ENCODE results near the gene SCML2. TPM values are rescaled to one million over a fixed set of nuclear protein-coding genes. Genes with fewer than 3 reads are reported as not detected.

The SCML2 gene
- total and polyA plus RNA-seq, 2 of the 8 experiments (the other 6 are each of a cell fraction or from before 2014, with no cell fraction given), result 14.6 to 18.9 TPM

- H3K4me3 ChIP-seq (ENCODE audit: extremely low read depth in 1 of 4, insufficient read depth in 2 of 4, low read depth in 3 of 4, low read length in 4 of 4), result no peak overlapping the region
- H4K20me1 ChIP-seq (replicated peaks in 1 of 2; ENCODE audit: control insufficient read depth in 1 of 2, insufficient read depth in 2 of 2, low read length in 2 of 2), result no peaks in the 10 kb centered on the region
- no peak overlapping the region for H2BK20ac ChIP-seq (ENCODE audit: low read length)
- no peak overlapping the region for H2BK5ac ChIP-seq (ENCODE audit: low read depth, low read length)
- no peak overlapping the region for H3K56ac ChIP-seq (replicated peaks; ENCODE audit: insufficient read length, low read depth, low read length)
- no peak for DNase-seq (ENCODE audit: low read depth in 1 of 2, low spot score in 2 of 2)
- no peaks in the 10 kb centered on the region for H3K36me3 ChIP-seq (ENCODE audit: control insufficient read depth in 2 of 4, insufficient read depth in 4 of 4, low read length in 3 of 4)
- H3K18ac ChIP-seq (ENCODE audit: extremely low read depth, low read length), result no peak overlapping the region
- H2AK5ac ChIP-seq (ENCODE audit: low read depth, low read length), result no peak overlapping the region
- H3K9me3 ChIP-seq (ENCODE audit: insufficient read depth in 2 of 2, low read depth in 1 of 2, low read length in 1 of 2), result no peaks in the 10 kb centered on the region
- H3K23ac ChIP-seq (ENCODE audit: insufficient read length), result no peak overlapping the region
- no peak overlapping the region for H4K91ac ChIP-seq (replicated peaks; ENCODE audit: insufficient read length, low read length)
- H3K14ac ChIP-seq (ENCODE audit: insufficient read length), result no peak overlapping the region
- H4K5ac ChIP-seq (ENCODE audit: insufficient read length, low read depth, low read length), result no peak overlapping the region
- no peaks in the 10 kb centered on the region for H3K4me1 ChIP-seq (replicated peaks in 1 of 4; ENCODE audit: control insufficient read depth in 3 of 4, insufficient read depth in 4 of 4, low read length in 3 of 4)
- H2BK12ac ChIP-seq (ENCODE audit: low read depth, low read length), result no peak overlapping the region
- no peak overlapping the region for H2BK15ac ChIP-seq (ENCODE audit: low read length)
- no peak overlapping the region for H2AFZ ChIP-seq (ENCODE audit: low read length)
- H3K79me1 ChIP-seq (ENCODE audit: low read depth, low read length), result peaks cover 2% of the 10 kb centered on the region; the same call in 1 of the 2 replicates
- H3K4ac ChIP-seq (replicated peaks; ENCODE audit: insufficient read length, low read depth, low read length), result no peak overlapping the region
- ChIA-PET CTCF (ENCODE audit: partially characterized antibody) (interaction anchor here (1.0 to 1.6 kb wide), 5 partner anchors 11 to 68 kb away, joined by 3 to 4 read pairs (median 3); no protein-coding TSS in a partner anchor), POLR2A (ENCODE audit: partially characterized antibody) (no interaction called here)
- no peak for FAIRE-seq
- no peak overlapping the region for H3K27ac ChIP-seq (ENCODE audit: low read depth, low read length)
- no peak overlapping the region for H4K8ac ChIP-seq (ENCODE audit: extremely low read depth, insufficient read depth, low read length)
- H3K79me2 ChIP-seq (ENCODE audit: control insufficient read depth in 1 of 2, insufficient read depth in 2 of 2, low read length in 2 of 2), result peaks cover 0 to 2% of the 10 kb centered on the region in 2 experiments; a peak in 1 of 4 replicates
- H2BK120ac ChIP-seq (replicated peaks; ENCODE audit: low read depth, low read length), result no peak overlapping the region
- no peaks in the 10 kb centered on the region for H3K23me2 ChIP-seq (ENCODE audit: low read depth, low read length)
- no peak overlapping the region for H3K4me2 ChIP-seq (ENCODE audit: insufficient read depth in 1 of 2, low read depth in 2 of 2, low read length in 2 of 2)
- 86% methylated on average over 3 of the region's 4 CpGs; no CpG with 5 or more reads in 1 of the 2 experiments for WGBS, 2 experiments (ENCODE audit: extremely low coverage in 1 of 2, insufficient coverage in 1 of 2, insufficient read length in 1 of 2, insufficient replicate concordance in 2 of 2, low coverage in 1 of 2, low lambda C conversion rate in 2 of 2, missing lambda C conversion rate in 1 of 2)
- no peak overlapping the region for H3K9ac ChIP-seq (replicated peaks in 1 of 4; ENCODE audit: extremely low read depth in 1 of 4, low read depth in 3 of 4, low read length in 3 of 4)
- H3K27me3 ChIP-seq (replicated peaks in 1 of 4; ENCODE audit: control insufficient read depth in 3 of 4, extremely low read depth in 1 of 4, insufficient read depth in 3 of 4, low read length in 3 of 4), result no peaks in the 10 kb centered on the region
- no peak for TF ChIP-seq FOSL1 (IDR thresholded peaks at IDR 0.05; ENCODE audit: insufficient read depth, low read depth, low read length)
- TF ChIP-seq CTCF (IDR thresholded peaks at IDR 0.05; ENCODE audit: control extremely low read depth in 1 of 3, insufficient read depth in 1 of 3, low read depth in 1 of 3, low read length in 3 of 3), result no peak
- TF ChIP-seq EZH2 (IDR thresholded peaks at IDR 0.05; ENCODE audit: low read depth, low read length, severe bottlenecking), result no peak
- no peak for TF ChIP-seq RFX5 (IDR thresholded peaks at IDR 0.05; ENCODE audit: borderline replicate concordance, low read depth, low read length)
- no peak for TF ChIP-seq ATF2 (IDR thresholded peaks at IDR 0.05; ENCODE audit: low read length)
- no peak for TF ChIP-seq BRCA1 (IDR thresholded peaks at IDR 0.05; ENCODE audit: low read depth, low read length)
- TF ChIP-seq MAX (IDR thresholded peaks at IDR 0.05), result no peak
- no peak for TF ChIP-seq EP300 (IDR thresholded peaks at IDR 0.05; ENCODE audit: borderline replicate concordance in 1 of 2, low read depth in 2 of 2, low read length in 2 of 2)
- no peak for TF ChIP-seq CBX8 (IDR thresholded peaks at IDR 0.05; ENCODE audit: borderline replicate concordance, low read depth, low read length)
These were observed 76.0 kb downstream of the SCML2 start for GRCh38 chrX:18278449-18278848.
